Fibroblast of the conjunctiva (primary cell): ENCODE data around the gene KIF13A.
A peak's percentile ranks its signal among the peaks of the same experiment; 100 is the strongest.
"Not testable (repeated sequence)": the region's sequence is repeated elsewhere in the genome, so short reads cannot be mapped to it uniquely, and the experiment has no call there.

ENCODE experiments used
- DNase-seq: peaks from one replicate; pipeline ENCODE4 v3.0.0-alpha.2; 2010; ENCODE audit warnings: low read depth

KIF13A gene

DNA sequence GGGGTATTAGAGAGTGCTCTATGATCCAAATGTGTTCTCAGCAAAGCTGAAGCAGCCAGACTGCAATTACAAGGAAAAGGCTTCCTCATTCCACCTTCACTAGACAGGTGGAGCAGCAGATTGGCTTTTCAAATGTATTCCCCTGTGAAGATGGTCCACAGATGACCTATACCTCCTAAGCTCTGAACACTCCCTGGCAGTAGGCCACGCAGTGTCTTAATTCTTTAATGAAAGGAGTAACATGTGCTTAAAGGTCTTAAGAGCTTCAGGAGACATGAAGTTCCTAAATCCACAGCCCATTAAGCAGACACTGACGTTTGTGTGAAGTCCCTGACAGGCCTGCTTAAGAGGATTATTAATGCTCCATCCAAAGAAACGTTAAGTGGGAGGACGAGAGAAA lies 141.8 kb downstream of the KIF13A start:
- no peak for DNase-seq

DNA sequence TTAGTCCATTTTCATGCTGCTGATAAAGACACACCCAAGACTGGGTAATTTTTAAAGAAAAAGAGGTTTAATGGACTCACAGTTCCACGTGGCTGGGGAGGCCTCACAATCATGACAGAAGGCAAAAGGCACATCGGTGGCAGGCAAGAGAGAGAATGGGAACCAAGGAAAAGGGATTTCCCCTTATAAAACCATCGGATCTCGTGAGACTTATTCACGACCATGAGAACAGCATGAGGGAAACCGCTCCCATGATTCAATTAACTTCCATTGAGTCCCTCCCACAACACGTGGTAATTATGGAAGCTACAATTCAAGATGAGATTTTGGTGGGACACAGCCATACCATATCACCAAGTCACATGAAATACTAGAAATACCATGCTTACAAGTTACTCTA lies 142.5 kb downstream of the KIF13A start:
- DNase-seq = not testable (repeated sequence)

DNA sequence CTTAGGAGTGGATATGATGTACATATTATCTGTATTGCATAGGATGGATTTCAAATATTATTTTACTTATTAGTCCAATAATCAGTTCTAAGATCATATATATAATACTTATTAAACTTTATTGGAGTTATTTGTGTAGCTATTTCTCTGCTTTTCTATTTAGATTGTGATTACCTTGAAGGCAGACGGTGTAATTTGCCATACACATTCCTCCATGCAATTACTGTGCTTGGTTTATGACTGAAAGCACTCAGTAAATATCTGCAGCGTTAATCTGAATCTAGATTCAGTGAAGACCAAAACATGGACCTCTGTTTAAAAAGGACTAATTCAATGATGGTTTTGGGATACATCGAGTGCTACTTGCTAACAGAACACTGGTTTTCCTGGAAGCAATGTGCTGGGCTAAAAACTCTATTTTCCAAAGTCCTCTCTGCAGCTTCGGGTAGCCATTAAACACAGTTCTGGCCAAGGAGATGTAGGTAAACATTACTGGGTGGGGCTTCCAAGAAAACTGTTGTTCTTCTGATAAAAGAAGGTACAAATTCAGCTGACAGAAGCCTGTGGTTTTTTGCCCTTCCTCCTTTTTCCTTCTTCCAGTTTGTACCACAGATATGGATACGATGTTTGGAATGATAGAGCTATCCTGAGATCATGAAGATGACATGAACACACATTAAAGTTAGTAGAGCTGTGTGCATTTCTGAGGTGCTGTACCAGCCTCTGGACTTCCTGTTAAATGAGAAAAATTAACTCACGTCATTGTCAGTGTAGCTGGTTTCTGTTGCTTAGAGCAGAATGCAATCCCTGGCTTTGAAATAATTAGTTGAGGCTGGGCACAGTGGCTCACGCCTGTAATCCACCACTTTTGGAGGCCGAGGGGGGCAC lies 144.3 kb downstream of the KIF13A start:
- DNase-seq = no peak

DNA sequence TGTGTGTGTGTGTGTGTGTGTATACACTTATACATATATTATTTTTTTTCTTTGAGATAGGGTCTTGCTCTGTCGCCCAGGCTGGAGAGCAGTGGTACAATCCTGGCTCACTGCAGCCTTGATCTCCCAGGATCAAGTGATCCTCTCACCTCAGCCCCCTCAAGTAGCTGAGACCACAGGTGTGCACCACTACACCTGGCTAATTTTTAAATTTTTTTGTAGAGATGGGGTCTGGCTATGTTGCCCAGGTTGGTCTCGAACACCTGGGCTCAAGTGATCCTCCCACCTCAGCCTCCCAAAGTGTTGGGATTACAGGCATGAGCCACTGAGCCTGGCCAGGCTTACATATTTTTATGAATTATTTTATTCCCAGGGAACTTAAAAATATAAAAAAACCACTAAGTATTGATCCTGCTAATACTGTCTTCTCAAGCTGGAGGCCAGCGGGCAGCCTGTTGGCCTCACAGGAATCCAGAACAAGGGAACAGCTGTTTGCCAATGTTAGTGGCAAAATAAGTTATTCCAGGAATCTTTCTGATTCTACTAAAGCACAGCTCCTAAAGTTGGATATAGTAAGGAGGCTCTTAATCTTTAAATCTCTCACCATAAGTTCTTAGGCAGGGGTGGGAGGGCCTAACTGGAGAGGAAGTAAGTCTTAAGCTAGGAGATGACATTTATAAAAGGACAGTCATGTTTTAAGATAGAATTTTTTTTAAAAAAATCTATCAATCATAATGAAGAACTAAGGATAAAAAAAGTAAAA lies 145.2 kb downstream of the KIF13A start:
- no peak for DNase-seq

DNA sequence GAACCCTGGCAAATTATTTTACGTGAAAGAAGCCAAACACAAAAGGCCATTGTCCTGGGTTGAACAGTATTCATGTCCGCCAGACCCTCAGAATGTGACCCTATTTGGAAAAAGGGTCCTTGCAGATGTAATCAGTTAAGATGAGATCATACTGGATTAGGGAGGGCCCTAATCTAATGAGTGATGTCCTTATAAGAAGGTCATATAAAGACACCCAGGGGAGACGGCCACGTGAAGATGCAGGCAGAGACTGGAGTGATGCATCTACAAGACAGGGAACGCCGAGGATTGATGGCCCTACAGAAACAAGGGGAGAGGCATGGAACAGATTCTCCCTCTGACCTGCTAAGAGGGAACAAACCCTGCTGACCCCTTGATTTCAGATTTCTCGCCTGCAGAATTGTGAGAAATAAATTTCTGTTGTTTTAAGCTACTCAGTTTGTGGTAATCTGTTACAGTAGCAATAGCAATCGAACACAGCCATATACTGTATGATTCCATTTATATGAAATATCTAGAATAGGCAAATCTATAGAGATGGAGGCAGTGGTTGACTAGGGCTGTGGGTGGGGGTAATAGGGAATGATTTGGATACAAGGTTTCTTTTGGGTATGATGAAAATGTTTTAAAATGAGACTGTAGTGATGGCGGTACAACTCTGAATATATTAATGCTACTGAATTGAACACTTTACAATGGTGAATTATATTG lies 147.8 kb downstream of the KIF13A start:
- DNase-seq = no peak

DNA sequence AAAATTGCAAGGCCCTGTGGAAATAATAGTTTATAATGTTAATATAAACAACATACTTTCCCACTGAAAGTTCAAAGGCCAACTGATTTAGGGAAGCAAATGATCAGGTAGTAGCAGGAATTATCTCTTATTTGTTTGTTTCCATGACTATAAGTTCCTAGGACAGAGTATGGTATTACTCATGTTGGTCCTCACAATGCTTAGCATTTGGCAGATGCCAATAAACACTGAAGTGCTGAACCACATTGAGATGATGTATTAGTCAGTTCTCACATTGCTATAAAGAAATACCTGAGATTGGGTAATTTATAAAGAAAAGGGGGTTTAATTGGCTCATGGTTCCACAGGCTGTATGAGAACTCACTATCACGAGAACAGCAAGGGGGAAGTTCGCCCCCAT lies 151.1 kb downstream of the KIF13A start:
- DNase-seq = no peak

DNA sequence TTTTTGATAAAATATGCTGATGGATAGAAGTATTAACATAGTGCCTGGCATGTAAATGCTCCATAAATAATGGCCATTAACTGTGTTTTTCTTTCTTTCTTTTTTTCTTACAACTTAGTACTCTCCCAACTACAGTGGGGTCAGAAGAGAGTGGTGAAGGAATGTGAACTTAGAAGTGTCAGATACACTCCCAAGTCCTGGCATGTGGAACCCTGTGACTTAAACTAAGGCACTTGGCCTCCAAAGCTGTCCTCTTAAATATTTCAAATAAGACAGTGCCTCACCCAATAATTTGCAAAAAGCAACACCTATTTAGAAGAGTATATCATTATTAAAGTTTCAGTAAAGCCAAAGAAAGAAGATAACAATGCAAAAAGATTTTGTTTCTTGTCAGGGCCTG lies 151.7 kb downstream of the KIF13A start:
- no peak for DNase-seq

DNA sequence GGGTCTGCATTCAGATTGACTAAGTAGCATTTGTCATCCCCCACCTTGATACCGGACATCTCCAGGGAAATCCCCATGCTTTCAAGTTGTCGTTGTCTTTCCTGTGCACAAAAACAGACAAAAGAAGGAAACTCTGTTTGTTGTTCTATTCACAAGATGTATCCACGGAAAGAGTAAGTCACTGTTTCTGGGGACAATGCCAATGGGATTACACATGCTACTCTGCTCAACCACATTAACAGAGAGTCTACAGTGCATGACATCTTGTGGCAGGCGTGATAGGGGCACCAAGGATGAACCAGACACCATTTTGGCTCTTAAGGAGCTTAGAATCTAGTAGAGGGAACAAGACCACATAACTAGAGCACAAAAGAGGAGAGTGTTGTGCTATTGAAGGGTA lies 156.3 kb downstream of the KIF13A start:
- peak; percentile 27 for DNase-seq

DNA sequence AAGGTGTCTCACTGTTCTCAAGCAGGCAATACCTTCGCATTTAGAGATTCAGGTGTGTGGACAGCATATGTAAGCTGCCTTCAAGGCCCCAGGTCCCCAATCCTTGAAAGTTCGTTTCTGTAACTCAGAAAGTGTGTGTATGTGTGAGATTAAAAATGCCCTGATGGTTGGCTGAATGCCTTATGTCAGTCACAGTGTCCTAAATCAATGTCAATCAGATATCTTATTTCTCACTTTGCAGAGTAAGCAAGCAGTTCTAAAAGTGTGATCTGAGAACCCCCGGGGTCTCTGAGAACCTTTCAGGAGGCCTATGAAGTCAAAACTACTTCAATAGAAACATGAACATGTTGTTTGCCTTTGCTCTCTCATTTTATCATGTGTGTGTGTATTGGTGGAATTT lies 157.5 kb downstream of the KIF13A start:
- DNase-seq = no peak

DNA sequence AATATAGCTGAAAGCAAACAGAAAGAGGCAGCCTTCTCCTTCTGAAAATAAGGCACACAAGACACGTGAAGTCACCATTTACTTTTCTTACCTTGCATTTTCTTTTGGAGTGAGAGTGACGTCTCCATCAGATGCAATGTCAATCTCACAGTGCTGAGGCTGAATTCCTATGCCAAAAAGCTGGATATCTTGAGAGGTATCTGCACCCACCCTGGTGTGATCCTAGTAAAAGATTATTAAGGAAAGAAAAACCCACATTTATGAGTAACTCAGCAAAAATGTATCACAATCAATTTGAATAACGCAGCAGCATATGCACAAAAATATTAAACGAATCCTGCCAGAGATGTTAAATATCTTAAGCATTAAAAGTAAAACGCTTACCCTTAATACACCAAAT lies 159.3 kb downstream of the KIF13A start:
- no peak for DNase-seq

DNA sequence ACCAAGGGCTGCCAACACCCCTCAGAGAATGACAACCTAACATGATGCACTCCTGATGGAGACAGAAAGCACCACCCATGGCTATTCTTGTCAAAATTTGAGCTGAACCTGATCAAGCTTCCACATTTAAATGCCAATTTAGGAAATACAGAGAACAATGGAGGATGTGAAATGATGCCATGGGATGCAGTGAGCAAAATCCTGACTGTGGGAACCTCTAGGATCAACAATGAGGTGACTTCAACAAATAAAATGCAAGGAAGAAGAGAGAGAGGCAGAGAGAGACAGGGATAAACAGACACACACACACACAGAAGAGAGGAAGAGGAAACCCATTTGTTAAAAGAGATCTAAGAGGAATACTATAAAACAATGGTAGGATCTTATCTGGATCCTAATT lies 161.1 kb downstream of the KIF13A start:
- no peak for DNase-seq

DNA sequence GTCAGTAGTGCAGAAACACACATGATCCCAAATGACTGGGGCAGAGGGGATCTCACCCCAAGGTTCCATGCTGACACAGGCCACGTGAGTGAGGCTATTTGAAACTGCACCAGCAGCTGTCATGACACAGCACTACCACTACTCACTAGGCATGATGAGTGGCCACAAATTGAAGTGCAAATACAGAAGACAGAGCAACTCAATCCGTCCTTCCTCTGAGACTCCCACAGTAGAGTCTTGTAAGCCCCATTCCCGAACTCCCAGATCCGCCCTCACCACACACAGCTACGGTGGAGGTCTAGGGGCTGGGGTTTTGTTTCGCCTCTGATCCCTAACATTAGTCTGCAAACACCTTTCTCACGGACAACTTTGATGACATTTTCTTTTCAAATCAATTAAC lies 167.4 kb downstream of the KIF13A start:
- DNase-seq = no peak

DNA sequence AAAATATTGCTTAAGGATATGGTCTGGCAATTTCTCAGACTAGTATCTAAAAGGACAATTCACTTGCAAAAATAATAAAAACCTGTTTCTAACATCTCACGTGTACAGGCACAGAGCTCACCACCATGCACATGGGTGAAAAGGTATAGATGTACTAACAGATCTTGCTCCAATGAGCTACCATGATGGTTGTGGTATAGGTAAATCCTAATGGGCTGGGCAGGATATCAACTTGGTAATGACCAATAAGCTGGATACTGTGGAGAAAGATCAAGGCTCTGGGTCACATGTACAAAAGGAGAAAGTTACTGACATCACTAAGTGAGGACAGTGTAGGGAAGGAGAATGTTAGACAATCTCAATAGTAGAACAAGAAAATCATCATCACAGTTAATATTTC lies 169.7 kb downstream of the KIF13A start:
- DNase-seq = no peak

DNA sequence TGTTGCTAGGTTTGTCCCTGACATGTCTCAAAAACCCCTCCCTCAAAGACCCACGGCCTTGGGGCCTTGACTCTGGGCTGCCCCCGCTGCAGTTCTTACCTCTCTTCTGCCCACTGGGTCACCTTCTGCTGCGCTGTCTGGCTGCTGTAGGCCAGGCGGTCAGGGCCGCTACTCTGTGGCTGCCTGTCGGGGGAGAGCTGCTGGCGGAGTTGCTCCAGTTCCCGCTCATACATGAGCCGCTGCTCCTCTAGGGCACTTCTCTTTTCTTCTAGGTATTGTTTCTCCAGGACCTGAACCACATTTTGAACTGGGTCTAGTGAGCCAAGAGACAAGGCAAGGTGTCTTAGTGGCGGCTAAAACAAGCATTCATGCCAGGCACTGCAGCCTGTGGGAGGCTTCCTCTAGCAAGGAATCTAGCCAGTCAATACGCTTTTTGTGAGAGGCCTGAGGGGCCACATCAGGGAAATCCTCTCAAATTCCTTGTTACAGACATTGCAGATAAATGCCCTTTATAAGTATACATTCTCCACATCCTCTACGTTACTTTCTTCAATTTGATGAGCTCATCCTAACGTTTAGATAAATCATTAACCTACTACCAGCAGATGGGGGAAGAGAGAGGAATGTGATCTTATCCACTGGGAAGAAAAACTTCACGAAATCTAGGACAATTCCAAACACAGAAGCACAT lies 170.4 kb downstream of the KIF13A start:
- DNase-seq = no peak

DNA sequence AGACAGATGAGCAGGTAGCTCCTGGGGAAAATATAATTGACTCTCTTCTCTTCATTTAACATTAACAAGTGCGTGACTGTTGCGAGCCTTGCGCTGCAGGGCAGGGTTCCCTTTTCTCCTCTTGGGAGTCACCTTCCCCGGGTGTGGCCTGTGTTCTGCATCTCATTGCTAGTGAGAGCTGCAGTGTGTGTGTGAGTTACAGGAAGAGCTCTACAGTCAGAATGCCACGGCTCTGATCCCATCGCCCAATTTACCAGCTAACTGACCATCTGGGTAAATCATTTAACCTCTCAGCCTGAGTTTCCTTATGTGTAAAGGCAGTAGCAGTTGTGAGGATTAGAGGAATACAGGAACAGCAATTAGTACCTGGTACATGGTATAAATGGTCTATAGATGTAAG lies 173.9 kb downstream of the KIF13A start:
- DNase-seq = no peak

DNA sequence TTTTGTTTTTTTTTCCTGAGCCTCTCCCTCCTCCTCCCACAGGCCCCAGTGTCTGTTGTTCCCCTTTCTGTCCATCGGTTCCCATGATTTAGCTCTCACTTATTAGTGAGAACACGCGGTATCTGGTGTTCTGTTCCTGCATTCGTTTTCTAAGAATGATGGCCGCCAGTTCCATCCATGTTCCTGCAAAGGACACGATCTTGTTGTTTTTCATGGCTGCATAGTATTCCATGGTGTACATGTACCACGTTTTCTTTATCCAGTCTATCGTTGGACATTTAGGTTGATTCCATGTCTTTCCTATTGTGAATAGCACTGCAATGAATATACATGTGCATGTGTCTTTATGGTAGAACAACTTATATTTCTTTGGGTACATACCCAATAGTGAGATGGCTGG lies 175.1 kb downstream of the KIF13A start:
- DNase-seq = no peak

DNA sequence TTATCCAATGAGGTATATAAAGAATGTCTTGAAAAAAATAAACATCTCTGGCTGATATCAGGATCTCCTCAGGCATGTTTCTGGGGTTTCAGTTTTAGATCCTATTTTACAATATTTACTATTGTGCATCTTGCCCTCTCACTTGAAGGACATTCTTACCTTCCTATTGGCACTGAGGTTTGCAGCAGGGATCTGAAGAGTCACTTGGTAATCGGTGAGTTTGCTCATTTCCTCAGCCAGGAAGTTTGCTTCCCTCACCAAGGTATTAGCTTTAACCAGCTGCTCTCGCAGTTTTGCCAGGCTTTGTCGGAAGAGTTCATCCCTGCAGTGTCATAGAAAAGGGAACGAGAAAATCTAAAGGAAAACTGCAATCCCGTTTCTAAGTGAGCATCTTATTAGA lies 178.8 kb downstream of the KIF13A start:
- no peak for DNase-seq

DNA sequence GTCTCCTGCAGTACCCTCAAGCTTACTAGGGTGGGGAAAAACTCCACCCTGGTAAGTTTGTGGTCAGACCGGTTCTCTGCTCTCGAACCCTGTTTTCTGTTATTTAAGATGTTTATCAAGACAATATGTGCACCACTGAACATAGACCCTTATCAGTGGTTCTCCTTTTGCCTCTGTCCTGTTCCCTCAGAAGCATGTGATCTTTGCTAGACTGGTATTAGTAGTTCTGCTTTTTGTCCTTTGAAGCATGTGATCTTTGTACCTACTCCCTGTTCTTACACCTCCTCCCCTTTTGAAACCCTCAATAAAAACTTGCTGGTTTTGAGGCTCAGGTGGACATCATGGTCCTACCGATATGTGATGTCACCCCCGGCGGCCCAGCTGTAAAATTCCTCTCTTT lies 180.0 kb downstream of the KIF13A start:
- DNase-seq = not testable (repeated sequence)

DNA sequence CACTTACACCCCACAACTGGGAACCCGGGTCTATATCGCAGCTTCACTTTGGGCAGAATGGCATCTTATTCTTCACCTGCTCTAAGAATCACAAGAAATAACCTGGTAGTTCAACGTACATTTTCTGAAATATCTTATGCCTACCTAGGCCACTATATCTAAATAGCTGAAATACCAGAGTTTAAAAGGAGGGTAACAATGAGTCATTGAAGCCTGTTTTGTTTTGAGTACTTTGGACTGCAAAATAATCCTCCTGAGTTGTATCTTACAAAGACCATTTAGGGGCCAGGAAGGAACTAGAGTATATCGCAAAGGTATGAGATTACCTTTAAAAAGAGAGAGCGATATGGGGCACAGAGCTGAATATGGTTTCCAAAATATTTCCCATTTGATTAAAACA lies 184.0 kb downstream of the KIF13A start:
- DNase-seq = no peak

DNA sequence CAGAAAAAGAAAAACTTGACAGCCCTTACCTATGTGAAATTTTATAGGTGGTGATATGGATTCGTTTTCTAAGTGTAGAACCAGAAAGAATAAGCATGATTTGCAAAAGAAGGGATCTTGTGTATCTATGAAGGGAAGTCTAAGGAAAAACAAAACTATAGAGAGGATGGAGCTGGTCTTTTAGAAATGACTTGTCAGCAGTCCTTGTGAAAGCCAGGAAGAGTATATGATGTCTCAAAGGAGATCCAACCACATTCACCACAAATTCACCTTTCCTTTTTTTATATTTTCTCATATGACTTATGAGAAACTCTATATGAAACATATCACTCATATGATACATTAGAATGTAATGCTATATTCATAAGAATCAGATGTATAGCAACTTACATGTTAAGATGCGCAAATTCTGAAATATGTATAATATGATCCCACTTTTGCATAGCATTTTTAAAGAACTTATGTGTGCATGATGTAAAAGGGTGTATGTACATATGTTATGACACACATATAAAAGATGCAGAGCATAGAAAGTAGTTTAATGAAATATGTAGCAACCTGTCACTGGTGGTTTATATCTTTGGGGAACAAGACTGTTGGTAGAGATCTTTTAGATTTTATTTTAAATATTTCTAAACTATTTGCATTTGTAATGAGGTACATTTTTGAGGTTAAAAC lies 188.8 kb downstream of the KIF13A start:
- DNase-seq = no peak

DNA sequence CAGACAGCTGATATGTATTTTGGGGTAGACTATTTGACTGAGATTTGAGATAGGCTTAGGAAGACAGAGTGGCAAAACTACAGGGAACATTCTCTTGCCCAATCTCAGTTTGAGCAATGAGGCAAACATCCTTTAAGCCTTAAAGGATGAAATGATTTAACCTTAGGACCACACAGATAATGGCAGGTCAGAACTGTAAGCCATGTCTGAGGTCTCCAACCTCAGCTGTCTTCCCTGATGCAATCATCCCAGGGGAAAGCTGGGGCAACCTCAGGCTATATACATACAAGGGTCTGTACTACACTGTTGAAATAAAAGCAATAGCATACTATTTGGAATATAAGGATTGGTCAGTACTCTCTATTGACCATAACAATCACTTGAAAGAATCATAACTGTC lies 196.9 kb downstream of the KIF13A start:
- DNase-seq = no peak
